ENCODE data around the gene CEL.

CEL gene

GRCh38 chr9:133120501-133121197 is 58.9 kb downstream of the CEL start:
- H3K27ac ChIP-seq (ENCODE audit: low read depth, low read length), result no peak overlapping the region
- H3K4me1 ChIP-seq (ENCODE audit: control insufficient read depth, insufficient read depth, low read length), result peaks cover 34% of the 10 kb centered on the region
- H3K4me3 ChIP-seq (ENCODE audit: low read depth, low read length), result peak overlapping the region; percentile 71
- peak overlapping the region; percentile 52 for H3K9ac ChIP-seq (ENCODE audit: low read length)
- peaks cover 18% of the 10 kb centered on the region for H3K27me3 ChIP-seq (ENCODE audit: control insufficient read depth, insufficient read depth, low read length)
- H3K36me3 ChIP-seq (ENCODE audit: control insufficient read depth, insufficient read depth, low read length), result no peaks in the 10 kb centered on the region
- H3K9me3 ChIP-seq (ENCODE audit: control insufficient read depth, insufficient read depth, low read depth, low read length), result no peaks in the 10 kb centered on the region

Measured in HUES6 (cell line).